HG03432 (cell line): ENCODE data around the gene CLEC4A.
"Not testable (repeated sequence)": the region's sequence is repeated elsewhere in the genome, so short reads cannot be mapped to it uniquely, and the experiment has no call there.

Source experiments
- ATAC-seq: cut with Tn5 transposase; IDR thresholded peaks from one replicate; pipeline ENCODE4 v1.9.1; 2021; ENCODE audit warnings: mild to moderate bottlenecking, moderate library complexity; ENCODE audit not compliant: unreplicated experiment

The CLEC4A gene

GRCh38 chr12:8133636-8134397 lies 10.4 kb downstream of the CLEC4A start:
- ATAC-seq: not testable (repeated sequence)

GRCh38 chr12:8134398-8134930 lies 11.0 kb downstream of the CLEC4A start:
- ATAC-seq: not testable (repeated sequence)

GRCh38 chr12:8141647-8142046 lies 18.2 kb downstream of the CLEC4A start:
- ATAC-seq: not testable (repeated sequence)

- no peak for ATAC-seq
These were observed 19.8 kb downstream of the CLEC4A start for GRCh38 chr12:8143261-8143660.

- ATAC-seq: no peak
These were observed 22.5 kb downstream of the CLEC4A start for GRCh38 chr12:8145754-8146441.

GRCh38 chr12:8146442-8146771 lies 23.0 kb downstream of the CLEC4A start:
- ATAC-seq: no peak

GRCh38 chr12:8154526-8154925 lies 31.1 kb downstream of the CLEC4A start:
- ATAC-seq: no peak

GRCh38 chr12:8156416-8156815 lies 33.0 kb downstream of the CLEC4A start:
- no peak for ATAC-seq

- ATAC-seq: no peak
These were observed 33.4 kb downstream of the CLEC4A start, which contains the start of gene ZNF705A for GRCh38 chr12:8156845-8157244. ZNF705A (plus strand) TSS chr12:8157015; CDS start chr12:8172626, 15,611 bp downstream.

- ATAC-seq: no peak
These were observed 34.2 kb downstream of the CLEC4A start for GRCh38 chr12:8157484-8158198.

GRCh38 chr12:8172911-8173310 lies 49.5 kb downstream of the CLEC4A start:
- ATAC-seq: not testable (repeated sequence)

- not testable (repeated sequence) for ATAC-seq
These were observed 56.7 kb downstream of the CLEC4A start for GRCh38 chr12:8179989-8180585.

- not testable (repeated sequence) for ATAC-seq
These were observed 57.9 kb downstream of the CLEC4A start for GRCh38 chr12:8181271-8181670.

- ATAC-seq: not testable (repeated sequence)
These were observed 59.5 kb downstream of the CLEC4A start for GRCh38 chr12:8182923-8183322.

- not testable (repeated sequence) for ATAC-seq
These were observed 59.9 kb downstream of the CLEC4A start for GRCh38 chr12:8183346-8183745.

- not testable (repeated sequence) for ATAC-seq
These were observed 60.8 kb downstream of the CLEC4A start for GRCh38 chr12:8184206-8184605.

GRCh38 chr12:8188088-8188487 lies 64.7 kb downstream of the CLEC4A start:
- ATAC-seq: not testable (repeated sequence)
